ENCODE measurements around the gene TARP.
"Not testable (repeated sequence)": the region's sequence is repeated elsewhere in the genome, so short reads cannot be mapped to it uniquely, and the experiment has no call there.

TARP gene

DNA sequence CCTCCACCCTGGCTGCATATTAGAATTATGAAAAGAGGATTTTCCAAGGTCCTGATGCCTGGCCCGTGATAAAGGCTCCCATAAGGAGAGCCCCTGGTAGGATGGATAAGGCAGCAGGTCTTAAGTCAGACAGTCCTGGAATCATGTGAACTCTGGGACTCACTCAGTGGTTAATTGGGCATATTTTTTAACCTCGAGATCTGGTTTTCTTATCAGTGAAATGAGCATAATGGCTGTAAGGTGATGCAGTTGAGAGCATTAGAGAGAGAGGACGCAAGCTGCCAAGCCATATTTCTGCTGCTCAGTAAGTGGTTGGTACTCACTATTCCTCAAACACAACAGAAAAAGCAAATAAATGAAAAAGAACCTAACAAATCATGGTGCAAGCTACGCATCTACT, 37.8 kb downstream of the TARP start:
- Histone ChIP-seq H3K9ac (no peak overlapping the region), H3K4me3 (no peak overlapping the region), H3K9me3 (ENCODE audit: low read depth) (no peaks in the 10 kb centered on the region), H3K79me2 (ENCODE audit: low read depth) (no peaks in the 10 kb centered on the region), H3K27me3 (no peaks in the 10 kb centered on the region), H2AFZ (replicated peaks) (no peak overlapping the region), H3K27ac (no peak overlapping the region), H3K36me3 (no peaks in the 10 kb centered on the region), H3F3A (ENCODE audit: low read depth) (no peaks in the 10 kb centered on the region), H4K20me1 (ENCODE audit: low read depth) (peaks cover 3% of the 10 kb centered on the region), H3K4me2 (no peak overlapping the region), H3K4me1 (no peaks in the 10 kb centered on the region)
- H3K27me3 Mint-ChIP-seq (ENCODE audit: insufficient read depth, low read depth), result peaks cover 1% of the 10 kb centered on the region
- TF ChIP-seq EZH2phosphoT487 (IDR thresholded peaks at IDR 0.05), result no peak
- no peak for TF ChIP-seq EZH2 (IDR thresholded peaks at IDR 0.05)
- TF ChIP-seq, protein P1, sequence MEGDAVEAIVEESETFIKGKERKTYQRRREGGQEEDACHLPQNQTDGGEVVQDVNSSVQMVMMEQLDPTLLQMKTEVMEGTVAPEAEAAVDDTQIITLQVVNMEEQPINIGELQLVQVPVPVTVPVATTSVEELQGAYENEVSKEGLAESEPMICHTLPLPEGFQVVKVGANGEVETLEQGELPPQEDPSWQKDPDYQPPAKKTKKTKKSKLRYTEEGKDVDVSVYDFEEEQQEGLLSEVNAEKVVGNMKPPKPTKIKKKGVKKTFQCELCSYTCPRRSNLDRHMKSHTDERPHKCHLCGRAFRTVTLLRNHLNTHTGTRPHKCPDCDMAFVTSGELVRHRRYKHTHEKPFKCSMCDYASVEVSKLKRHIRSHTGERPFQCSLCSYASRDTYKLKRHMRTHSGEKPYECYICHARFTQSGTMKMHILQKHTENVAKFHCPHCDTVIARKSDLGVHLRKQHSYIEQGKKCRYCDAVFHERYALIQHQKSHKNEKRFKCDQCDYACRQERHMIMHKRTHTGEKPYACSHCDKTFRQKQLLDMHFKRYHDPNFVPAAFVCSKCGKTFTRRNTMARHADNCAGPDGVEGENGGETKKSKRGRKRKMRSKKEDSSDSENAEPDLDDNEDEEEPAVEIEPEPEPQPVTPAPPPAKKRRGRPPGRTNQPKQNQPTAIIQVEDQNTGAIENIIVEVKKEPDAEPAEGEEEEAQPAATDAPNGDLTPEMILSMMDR (IDR thresholded peaks at IDR 0.05), result no peak
- no peaks in the 10 kb centered on the region for H3K9me3 Mint-ChIP-seq
- no peak for DNase-seq (ENCODE audit: low spot score)
- no peak overlapping the region for H3K4me3 Mint-ChIP-seq
- H3K4me1 Mint-ChIP-seq, result no peaks in the 10 kb centered on the region
- H3K36me3 Mint-ChIP-seq, result peaks cover 8% of the 10 kb centered on the region
- H3K27ac Mint-ChIP-seq, result no peak overlapping the region

DNA sequence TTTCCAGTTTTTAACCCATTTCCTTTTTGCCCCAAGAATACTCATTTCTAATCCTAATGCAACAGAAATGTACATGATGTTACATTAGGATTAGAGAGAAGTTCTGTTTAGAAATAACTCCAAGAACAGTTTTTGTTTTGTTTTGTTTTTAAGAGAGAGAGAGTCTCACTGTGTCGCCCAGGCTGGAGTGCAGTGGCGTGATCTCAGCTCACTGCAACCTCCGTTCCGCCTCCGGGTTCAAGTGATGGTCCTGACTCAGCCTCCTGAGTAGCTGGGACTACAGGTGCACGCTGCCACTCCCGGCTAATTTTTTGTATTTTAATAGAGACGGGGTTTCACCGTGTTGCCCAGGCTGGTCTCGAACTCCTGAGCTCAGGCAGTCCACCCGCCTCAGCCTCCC, 38.7 kb downstream of the TARP start:
- not testable (repeated sequence) for H2AFZ ChIP-seq (replicated peaks); H3K27ac ChIP-seq; H3K79me2 ChIP-seq (ENCODE audit: low read depth); DNase-seq (ENCODE audit: low spot score); H3K4me1 Mint-ChIP-seq; H3K4me2 ChIP-seq; H3K27me3 Mint-ChIP-seq (ENCODE audit: insufficient read depth, low read depth); H3K4me3 ChIP-seq; H3K27ac Mint-ChIP-seq; H3K9ac ChIP-seq; H3K9me3 Mint-ChIP-seq; H3K9me3 ChIP-seq (ENCODE audit: low read depth); H3K4me3 Mint-ChIP-seq; H3K4me1 ChIP-seq; H3F3A ChIP-seq (ENCODE audit: low read depth); H4K20me1 ChIP-seq (ENCODE audit: low read depth); H3K27me3 ChIP-seq; H3K36me3 ChIP-seq
- H3K36me3 Mint-ChIP-seq, result peaks cover 12% of the 10 kb centered on the region

DNA sequence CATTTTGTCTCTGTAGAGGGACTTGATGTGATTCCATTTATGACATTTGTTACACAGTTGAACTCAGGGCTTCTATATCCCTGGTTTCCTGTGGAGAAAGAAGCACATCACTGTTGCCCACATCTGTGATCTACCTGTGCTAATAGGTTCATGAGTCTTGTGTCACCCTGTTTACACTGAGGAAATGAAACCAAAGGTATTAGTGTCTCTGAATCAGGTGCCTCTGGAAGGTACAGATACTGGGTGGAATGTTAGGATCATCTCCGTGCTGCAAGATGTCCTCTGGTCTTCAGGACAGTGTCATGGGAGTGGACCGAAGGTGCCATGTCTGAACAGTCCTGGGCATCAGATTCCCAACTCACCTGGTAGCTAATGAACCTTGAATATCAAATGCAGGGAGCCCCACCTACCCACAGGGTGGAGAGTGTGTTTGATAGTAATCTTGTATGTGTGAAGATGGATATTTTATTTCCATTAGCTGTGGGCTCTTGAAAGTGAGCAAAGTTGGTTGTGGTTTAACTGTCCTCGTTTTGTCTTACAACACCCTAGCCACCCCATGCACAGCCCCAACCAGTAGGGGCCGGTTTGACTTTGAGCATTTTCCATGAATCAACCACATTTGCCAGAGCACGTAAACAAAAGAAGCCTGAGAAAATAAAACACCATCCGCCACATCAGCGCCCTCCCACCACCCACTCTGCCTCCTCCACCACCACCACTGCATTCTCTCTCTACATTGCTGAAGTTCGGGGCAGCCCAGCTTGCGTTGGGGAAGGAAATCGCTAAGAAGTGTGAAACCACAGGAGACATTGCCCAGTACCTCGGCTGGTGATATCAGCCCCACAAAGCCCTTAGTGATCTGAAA, 40.7 kb downstream of the TARP start:
- Mint-ChIP-seq H3K27ac (no peak overlapping the region), H3K36me3 (peaks cover 14% of the 10 kb centered on the region), H3K9me3 (no peaks in the 10 kb centered on the region), H3K4me1 (no peaks in the 10 kb centered on the region), H3K4me3 (no peak overlapping the region), H3K27me3 (ENCODE audit: insufficient read depth, low read depth) (no peaks in the 10 kb centered on the region)
- Histone ChIP-seq H2AFZ (replicated peaks) (no peak overlapping the region), H3K4me2 (no peak overlapping the region), H3K9me3 (ENCODE audit: low read depth) (no peaks in the 10 kb centered on the region), H3K4me1 (no peaks in the 10 kb centered on the region), H3K27me3 (no peaks in the 10 kb centered on the region), H3K79me2 (ENCODE audit: low read depth) (no peaks in the 10 kb centered on the region), H3K9ac (no peak overlapping the region), H3F3A (ENCODE audit: low read depth) (no peaks in the 10 kb centered on the region), H3K36me3 (no peaks in the 10 kb centered on the region), H4K20me1 (ENCODE audit: low read depth) (peaks cover 3% of the 10 kb centered on the region), H3K27ac (no peak overlapping the region), H3K4me3 (no peak overlapping the region)
- no peak for DNase-seq (ENCODE audit: low spot score)
- TF ChIP-seq EZH2phosphoT487 (IDR thresholded peaks at IDR 0.05) (no peak), EZH2 (IDR thresholded peaks at IDR 0.05) (no peak)
- TF ChIP-seq, protein P1 (IDR thresholded peaks at IDR 0.05), result no peak

DNA sequence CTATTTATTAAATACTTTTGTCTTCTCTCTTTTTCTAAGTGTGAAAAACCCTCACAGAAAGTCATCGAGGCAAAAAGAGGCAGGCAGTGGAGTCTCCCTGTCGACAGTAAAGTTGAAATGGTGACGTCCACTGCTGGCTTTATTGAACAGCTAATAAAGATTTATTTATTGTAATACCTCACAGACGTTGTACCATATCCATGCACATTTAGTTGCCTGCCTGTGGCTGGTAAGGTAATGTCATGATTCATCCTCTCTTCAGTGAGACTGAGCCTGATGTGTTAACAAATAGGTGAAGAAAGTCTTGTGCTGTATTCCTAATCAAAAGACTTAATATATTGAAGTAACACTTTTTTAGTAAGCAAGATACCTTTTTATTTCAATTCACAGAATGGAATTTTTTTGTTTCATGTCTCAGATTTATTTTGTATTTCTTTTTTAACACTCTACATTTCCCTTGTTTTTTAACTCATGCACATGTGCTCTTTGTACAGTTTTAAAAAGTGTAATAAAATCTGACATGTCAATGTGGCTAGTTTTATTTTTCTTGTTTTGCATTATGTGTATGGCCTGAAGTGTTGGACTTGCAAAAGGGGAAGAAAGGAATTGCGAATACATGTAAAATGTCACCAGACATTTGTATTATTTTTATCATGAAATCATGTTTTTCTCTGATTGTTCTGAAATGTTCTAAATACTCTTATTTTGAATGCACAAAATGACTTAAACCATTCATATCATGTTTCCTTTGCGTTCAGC, 43.4 kb downstream of the TARP start:
- Histone ChIP-seq H3K27ac (no peak overlapping the region), H3K27me3 (no peaks in the 10 kb centered on the region), H3F3A (ENCODE audit: low read depth) (no peaks in the 10 kb centered on the region), H3K4me2 (no peak overlapping the region), H4K20me1 (ENCODE audit: low read depth) (peaks cover 3% of the 10 kb centered on the region), H3K4me1 (no peaks in the 10 kb centered on the region), H3K79me2 (ENCODE audit: low read depth) (no peaks in the 10 kb centered on the region), H3K9ac (no peak overlapping the region), H3K9me3 (ENCODE audit: low read depth) (no peaks in the 10 kb centered on the region), H2AFZ (replicated peaks) (no peak overlapping the region), H3K4me3 (no peak overlapping the region), H3K36me3 (no peaks in the 10 kb centered on the region)
- no peak overlapping the region for H3K4me3 Mint-ChIP-seq
- DNase-seq (ENCODE audit: low spot score), result no peak
- TF ChIP-seq EZH2phosphoT487 (IDR thresholded peaks at IDR 0.05) (no peak), EZH2 (IDR thresholded peaks at IDR 0.05) (no peak)
- TF ChIP-seq, protein P1 (IDR thresholded peaks at IDR 0.05), result no peak
- H3K4me1 Mint-ChIP-seq, result no peaks in the 10 kb centered on the region
- H3K36me3 Mint-ChIP-seq, result peaks cover 15% of the 10 kb centered on the region
- H3K9me3 Mint-ChIP-seq, result no peaks in the 10 kb centered on the region
- no peaks in the 10 kb centered on the region for H3K27me3 Mint-ChIP-seq (ENCODE audit: insufficient read depth, low read depth)
- H3K27ac Mint-ChIP-seq, result no peak overlapping the region
